Measurements from ENCODE around the gene OR2A12. TPM values are rescaled to one million over a fixed set of nuclear protein-coding genes. Genes with fewer than 3 reads are reported as not detected.
"Not testable (repeated sequence)": the region's sequence is repeated elsewhere in the genome, so short reads cannot be mapped to it uniquely, and the experiment has no call there.

OR2A12 gene
- total and polyA plus RNA-seq, 2 experiments from 2014 or later: 0.42 to 1.0 TPM

DNA sequence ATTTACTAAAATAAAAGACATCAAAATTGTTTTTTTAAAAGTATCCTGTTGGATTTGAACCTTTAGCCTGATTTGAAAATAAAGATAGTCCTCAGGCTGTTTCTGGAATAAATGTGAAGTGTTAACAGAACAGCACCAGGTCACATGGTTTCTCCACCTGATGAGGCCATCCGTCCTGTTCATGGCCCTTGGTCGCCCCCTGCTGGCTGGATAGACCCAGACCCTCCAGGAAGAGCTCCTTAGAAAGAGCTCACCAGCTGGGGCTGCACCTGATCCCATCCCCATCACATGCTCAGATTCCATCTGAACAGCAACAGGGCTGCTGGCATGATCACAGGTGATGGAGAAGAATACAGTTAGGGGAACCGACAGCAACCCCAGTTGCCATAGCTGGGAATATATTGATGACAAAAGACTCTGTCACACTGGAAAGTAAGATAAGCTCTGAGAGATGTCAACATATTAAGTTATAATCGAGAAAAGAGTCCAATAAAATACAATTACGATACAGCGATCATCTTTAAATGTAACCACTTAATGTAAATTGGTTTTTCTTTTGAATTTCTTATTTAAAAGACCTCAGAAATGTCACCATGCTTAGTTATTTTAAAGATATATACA, 41.7 kb downstream of the OR2A12 start:
- Histone ChIP-seq H3K36me3 (replicated peaks; ENCODE audit: insufficient read depth, low read depth) (no peaks in the 10 kb centered on the region), H3K4me3 (no peak overlapping the region), H2AFZ (no peak overlapping the region), H3K9me3 (ENCODE audit: low read depth) (no peaks in the 10 kb centered on the region), H3K9me2 (replicated peaks; ENCODE audit: insufficient read depth) (no peaks in the 10 kb centered on the region), H3K27me3 (no peaks in the 10 kb centered on the region), H3K79me2 (no peaks in the 10 kb centered on the region), H3K4me1 (ENCODE audit: insufficient read depth) (no peaks in the 10 kb centered on the region), H3K27ac (no peak overlapping the region), H3K4me2 (no peak overlapping the region), H4K20me1 (ENCODE audit: insufficient read depth, poor library complexity, severe bottlenecking) (no peaks in the 10 kb centered on the region)
- 46% methylated on average over 6 of the region's 6 CpGs for whole genome bisulfite sequencing (ENCODE audit: low lambda C conversion rate, missing lambda C conversion rate)
- peak; percentile 96 for DNase-seq (ENCODE audit: low spot score)
- TF ChIP-seq EZH2phosphoT487 (IDR thresholded peaks at IDR 0.05; ENCODE audit: low read depth, severe bottlenecking, unreplicated experiment): no peak
- TF ChIP-seq, protein P1, sequence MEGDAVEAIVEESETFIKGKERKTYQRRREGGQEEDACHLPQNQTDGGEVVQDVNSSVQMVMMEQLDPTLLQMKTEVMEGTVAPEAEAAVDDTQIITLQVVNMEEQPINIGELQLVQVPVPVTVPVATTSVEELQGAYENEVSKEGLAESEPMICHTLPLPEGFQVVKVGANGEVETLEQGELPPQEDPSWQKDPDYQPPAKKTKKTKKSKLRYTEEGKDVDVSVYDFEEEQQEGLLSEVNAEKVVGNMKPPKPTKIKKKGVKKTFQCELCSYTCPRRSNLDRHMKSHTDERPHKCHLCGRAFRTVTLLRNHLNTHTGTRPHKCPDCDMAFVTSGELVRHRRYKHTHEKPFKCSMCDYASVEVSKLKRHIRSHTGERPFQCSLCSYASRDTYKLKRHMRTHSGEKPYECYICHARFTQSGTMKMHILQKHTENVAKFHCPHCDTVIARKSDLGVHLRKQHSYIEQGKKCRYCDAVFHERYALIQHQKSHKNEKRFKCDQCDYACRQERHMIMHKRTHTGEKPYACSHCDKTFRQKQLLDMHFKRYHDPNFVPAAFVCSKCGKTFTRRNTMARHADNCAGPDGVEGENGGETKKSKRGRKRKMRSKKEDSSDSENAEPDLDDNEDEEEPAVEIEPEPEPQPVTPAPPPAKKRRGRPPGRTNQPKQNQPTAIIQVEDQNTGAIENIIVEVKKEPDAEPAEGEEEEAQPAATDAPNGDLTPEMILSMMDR (IDR thresholded peaks at IDR 0.05; ENCODE audit: poor library complexity): peak; percentile 88

DNA sequence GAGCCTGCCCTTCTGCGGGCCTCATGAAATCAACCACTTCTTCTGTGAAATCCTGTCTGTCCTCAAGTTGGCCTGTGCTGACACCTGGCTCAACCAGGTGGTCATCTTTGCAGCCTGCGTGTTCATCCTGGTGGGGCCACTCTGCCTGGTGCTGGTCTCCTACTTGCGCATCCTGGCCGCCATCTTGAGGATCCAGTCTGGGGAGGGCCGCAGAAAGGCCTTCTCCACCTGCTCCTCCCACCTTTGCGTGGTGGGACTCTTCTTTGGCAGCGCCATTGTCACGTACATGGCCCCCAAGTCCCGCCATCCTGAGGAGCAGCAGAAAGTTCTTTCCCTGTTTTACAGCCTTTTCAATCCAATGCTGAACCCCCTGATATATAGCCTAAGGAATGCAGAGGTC, 43.5 kb downstream of the OR2A12 start:
- H3K4me3 ChIP-seq; H3K79me2 ChIP-seq; H3K9me2 ChIP-seq (replicated peaks; ENCODE audit: insufficient read depth); H3K9me3 ChIP-seq (ENCODE audit: low read depth); H4K20me1 ChIP-seq (ENCODE audit: insufficient read depth, poor library complexity, severe bottlenecking); H3K4me2 ChIP-seq; H3K27me3 ChIP-seq; H3K27ac ChIP-seq; H3K36me3 ChIP-seq (replicated peaks; ENCODE audit: insufficient read depth, low read depth); H2AFZ ChIP-seq; DNase-seq (ENCODE audit: low spot score); H3K4me1 ChIP-seq (ENCODE audit: insufficient read depth): not testable (repeated sequence)
- 94% methylated on average over 9 of the region's 9 CpGs for WGBS (ENCODE audit: low lambda C conversion rate, missing lambda C conversion rate)

DNA sequence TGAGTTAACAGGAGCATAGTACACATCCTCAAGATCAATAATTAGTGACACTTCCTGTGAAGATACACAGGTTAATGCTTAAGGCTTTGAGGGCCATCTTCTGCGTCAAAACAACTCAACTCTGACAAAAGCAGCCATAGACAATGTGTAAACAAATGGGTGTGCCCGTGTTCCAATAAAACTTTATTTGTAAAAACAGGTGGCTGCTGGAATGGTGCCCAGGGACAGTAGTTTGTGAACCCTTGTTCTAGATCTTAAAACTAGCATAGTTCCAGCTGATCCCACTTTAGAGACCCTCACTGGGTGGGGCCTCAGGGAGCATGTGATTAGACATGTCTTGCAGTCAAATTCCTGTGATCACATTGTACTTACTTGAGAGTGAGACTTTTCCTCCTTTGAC, 44.7 kb downstream of the OR2A12 start:
- Histone ChIP-seq H3K9me2 (replicated peaks; ENCODE audit: insufficient read depth) (no peaks in the 10 kb centered on the region), H3K27ac (no peak overlapping the region), H3K36me3 (replicated peaks; ENCODE audit: insufficient read depth, low read depth) (no peaks in the 10 kb centered on the region), H3K4me1 (ENCODE audit: insufficient read depth) (no peaks in the 10 kb centered on the region), H3K79me2 (no peaks in the 10 kb centered on the region), H4K20me1 (ENCODE audit: insufficient read depth, poor library complexity, severe bottlenecking) (no peaks in the 10 kb centered on the region), H3K4me2 (no peak overlapping the region), H3K4me3 (no peak overlapping the region), H2AFZ (no peak overlapping the region), H3K27me3 (no peaks in the 10 kb centered on the region), H3K9me3 (ENCODE audit: low read depth) (no peaks in the 10 kb centered on the region)
- WGBS (ENCODE audit: low lambda C conversion rate, missing lambda C conversion rate): 77% methylated on average over 2 of the region's 2 CpGs
- TF ChIP-seq EZH2phosphoT487 (IDR thresholded peaks at IDR 0.05; ENCODE audit: low read depth, severe bottlenecking, unreplicated experiment): no peak
- TF ChIP-seq, protein P1 (IDR thresholded peaks at IDR 0.05; ENCODE audit: poor library complexity): no peak
- TF ChIP-seq EZH2 (IDR thresholded peaks at IDR 0.05; ENCODE audit: borderline replicate concordance): no peak
- DNase-seq (ENCODE audit: low spot score): no peak

DNA sequence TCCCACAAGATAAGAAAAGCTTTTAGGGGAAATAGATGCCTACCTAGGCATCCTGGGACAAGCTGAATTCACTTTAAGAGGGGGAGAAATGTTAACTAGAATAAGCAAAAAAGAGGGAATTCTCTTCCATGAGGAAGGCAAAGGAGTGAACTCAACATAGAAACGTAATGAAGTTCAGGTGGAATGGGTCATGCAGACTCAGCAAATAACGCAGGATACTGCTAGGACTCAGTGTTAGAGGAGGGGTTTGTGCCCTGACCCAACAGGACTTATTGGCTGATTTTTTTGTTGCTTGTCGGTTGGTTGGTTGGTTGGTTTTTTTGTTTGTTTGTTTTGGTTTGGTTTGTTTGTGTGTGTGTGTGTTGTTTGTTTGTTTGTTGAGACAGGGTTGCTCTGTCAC, 46.2 kb downstream of the OR2A12 start:
- Histone ChIP-seq H3K4me2 (no peak overlapping the region), H3K27ac (no peak overlapping the region), H3K27me3 (no peaks in the 10 kb centered on the region), H3K4me1 (ENCODE audit: insufficient read depth) (no peaks in the 10 kb centered on the region), H4K20me1 (ENCODE audit: insufficient read depth, poor library complexity, severe bottlenecking) (no peaks in the 10 kb centered on the region), H2AFZ (no peak overlapping the region), H3K36me3 (replicated peaks; ENCODE audit: insufficient read depth, low read depth) (no peaks in the 10 kb centered on the region), H3K79me2 (no peaks in the 10 kb centered on the region), H3K4me3 (no peak overlapping the region), H3K9me3 (ENCODE audit: low read depth) (no peaks in the 10 kb centered on the region), H3K9me2 (replicated peaks; ENCODE audit: insufficient read depth) (no peaks in the 10 kb centered on the region)
- 81% methylated on average over 3 of the region's 3 CpGs for WGBS (ENCODE audit: low lambda C conversion rate, missing lambda C conversion rate)
- TF ChIP-seq, protein P1 (IDR thresholded peaks at IDR 0.05; ENCODE audit: poor library complexity): no peak
- no peak for TF ChIP-seq EZH2 (IDR thresholded peaks at IDR 0.05; ENCODE audit: borderline replicate concordance)
- TF ChIP-seq EZH2phosphoT487 (IDR thresholded peaks at IDR 0.05; ENCODE audit: low read depth, severe bottlenecking, unreplicated experiment): no peak
- no peak for DNase-seq (ENCODE audit: low spot score)

Measured in hepatocyte (in vitro differentiated cells).